HG02798 (cell line): ENCODE results near the gene DNAJC10.
A peak's percentile ranks its signal among the peaks of the same experiment; 100 is the strongest.
"Not testable (repeated sequence)": the region's sequence is repeated elsewhere in the genome, so short reads cannot be mapped to it uniquely, and the experiment has no call there.

ENCODE experiments used
- ATAC-seq: cut with Tn5 transposase; IDR thresholded peaks from one replicate; pipeline ENCODE4 v1.9.1; 2021; ENCODE audit warnings: mild to moderate bottlenecking; ENCODE audit not compliant: unreplicated experiment, poor library complexity

The DNAJC10 gene

GRCh38 chr2:182724656-182725055, 8.6 kb downstream of the DNAJC10 start:
- no peak for ATAC-seq

GRCh38 chr2:182726473-182726872, 10.4 kb downstream of the DNAJC10 start:
- ATAC-seq = no peak

GRCh38 chr2:182728014-182728413, 12.0 kb downstream of the DNAJC10 start:
- ATAC-seq = no peak

GRCh38 chr2:182729710-182730339, 13.8 kb downstream of the DNAJC10 start:
- ATAC-seq = no peak

- no peak for ATAC-seq
Measured at GRCh38 chr2:182730486-182730885, 14.4 kb downstream of the DNAJC10 start.

GRCh38 chr2:182732736-182733135, 16.7 kb downstream of the DNAJC10 start:
- no peak for ATAC-seq

GRCh38 chr2:182733572-182733971, 17.5 kb downstream of the DNAJC10 start:
- ATAC-seq = no peak

GRCh38 chr2:182736856-182737255, 20.8 kb downstream of the DNAJC10 start:
- ATAC-seq = not testable (repeated sequence)

- peak; percentile 39 for ATAC-seq
Measured at GRCh38 chr2:182740701-182741100, 24.6 kb downstream of the DNAJC10 start.

- ATAC-seq = no peak
Measured at GRCh38 chr2:182741620-182742019, 25.6 kb downstream of the DNAJC10 start.

GRCh38 chr2:182744490-182744889, 28.4 kb downstream of the DNAJC10 start:
- ATAC-seq = no peak

GRCh38 chr2:182745061-182745460, 29.0 kb downstream of the DNAJC10 start:
- no peak for ATAC-seq

GRCh38 chr2:182745894-182746293, 29.8 kb downstream of the DNAJC10 start:
- not testable (repeated sequence) for ATAC-seq

GRCh38 chr2:182754231-182754630, 38.2 kb downstream of the DNAJC10 start:
- ATAC-seq = no peak

GRCh38 chr2:182758379-182758778, 42.3 kb downstream of the DNAJC10 start:
- ATAC-seq = no peak

GRCh38 chr2:182761903-182762302, 45.8 kb downstream of the DNAJC10 start:
- no peak for ATAC-seq

- ATAC-seq = peak; percentile 55
Measured at GRCh38 chr2:182763311-182763912, 47.4 kb downstream of the DNAJC10 start.

- no peak for ATAC-seq
Measured at GRCh38 chr2:182766626-182767025, 50.6 kb downstream of the DNAJC10 start.

GRCh38 chr2:182767578-182767977, 51.5 kb downstream of the DNAJC10 start:
- peak; percentile 35 for ATAC-seq

- not testable (repeated sequence) for ATAC-seq
Measured at GRCh38 chr2:182768950-182769349, 52.9 kb downstream of the DNAJC10 start.

- ATAC-seq = no peak
Measured at GRCh38 chr2:182779323-182779722, 63.3 kb downstream of the DNAJC10 start.

GRCh38 chr2:182781099-182781498, 65.0 kb downstream of the DNAJC10 start:
- not testable (repeated sequence) for ATAC-seq
